Pancreas (tissue), 10 donors: ENCODE measurements around the gene LMF1. TPM values are rescaled to one million over a fixed set of nuclear protein-coding genes. Genes with fewer than 3 reads are reported as not detected.
"Not testable (repeated sequence)": the region's sequence is repeated elsewhere in the genome, so short reads cannot be mapped to it uniquely, and the experiment has no call there.

Source experiments
- ATAC-seq, 4 donors: fragments of 200-7000 bp; cut with Tn5 transposase; one replicate each; pipeline versions ENCODE4 v1.8.0 to v1.9.1; 2020; ENCODE audit warnings: mild to moderate bottlenecking in 4 of 4, moderate library complexity in 4 of 4
- DNase-seq, 6 donors: peaks; one replicate each; pipeline ENCODE4 v3.0.0-alpha.2; 2020
- FAIRE-seq: peaks from 2 replicates; lab custom pipeline; 2012; peaks lifted over from hg19 to GRCh38; lab: Jason Lieb, UNC
- H3K27ac ChIP-seq, 4 donors: fragments of 200-600 bp; sonication (generic); 1 replicate in 3 of 4; 2 replicates in 1 of 4; pipeline versions ENCODE4 v1.5.0 to v1.8.0; 2020
- H3K27me3 ChIP-seq, 4 donors: fragments of 200-600 bp; one replicate each; pipeline ENCODE4 v1.8.0; 2021
- H3K36me3 ChIP-seq, 3 donors: fragments of 200-600 bp; sonication (generic) in 1 of 3; one replicate each; pipeline versions ENCODE4 v1.5.0 to v1.8.0; 2020 to 2021
- H3K4me1 ChIP-seq, 3 donors: fragments of 200-600 bp; one replicate each; pipeline ENCODE4 v1.8.0; 2021
- H3K4me3 ChIP-seq, 4 donors: fragments of 200-600 bp; sonication (generic) in 2 of 4; one replicate each; pipeline versions ENCODE4 v1.5.0 to v1.8.0; 2020 to 2021
- H3K9me3 ChIP-seq, 4 donors: fragments of 200-600 bp; one replicate each; pipeline ENCODE4 v1.8.0; 2021
- WGBS, 2 donors: extraction: QIAGEN DNeasy Blood & Tissue Kit; methylation state at CpG; one replicate each; pipeline ENCODE4 v1.1.7; 2013; 5-methylcytosine and 5-hydroxymethylcytosine counted together
- intact Hi-C, 3 donors: fragments of 100-400 bp; cut with DNase I; formaldehyde crosslinking; loops; one replicate each; pipeline versions ENCODE4 v1.11.1 to v1.14.2; 2022
- polyA plus RNA-seq, 2 donors: library from polyadenylated mRNA; stranded (reverse); fragments of 200-250 nt; gene quantifications; one replicate each; pipeline ENCODE4 v1.2.3, GENCODE V29; 2013
- total RNA-seq, 6 donors: library from RNA; stranded (reverse); fragmentation: NEBNext Ultra II Directional in 4 of 6; extraction: Animal tissue kit (Norgen Biotek cat#: 25700) in 4 of 6; gene quantifications; one replicate each; pipeline versions ENCODE4 v1.2.1 to v1.2.4, GENCODE V29; 2021 to 2023
- TF ChIP-seq, protein P1 (sequence below), 4 donors: fragments of 200-600 bp; sonication (generic) in 3 of 4; IDR thresholded peaks; one replicate each; pipeline versions ENCODE4 v1.5.0 to v1.8.0; 2021; ENCODE audit warnings: antibody characterized with exemption in 4 of 4
- donor health status: healthy with polysubstance abuse.
- donor health status: DM: no; HTN: no; CAD: no; lungs with moderate emphysema.
- donor health status: DM: no; HTN: no; CAD: no.
- donor health status: control.
- donor health status: control.
- donor health status: Bipolar disorder and iron deficiency.
- donor health status: DM: yes; HTN: yes; CAD: no.
- donor health status: DM: no; HTN: no; CAD: no.
- donor health status: DM: no; HTN: no; CAD: no.
- donor health status: DM: yes; HTN: yes; CAD: no.

LMF1 gene
- total and polyA plus RNA-seq, 8 donors, result 9.3 to 64.6 (median 15.7) TPM

GRCh38 chr16:890716-891352, 80.0 kb downstream of the LMF1 start:
- Histone ChIP-seq H3K27me3 (no peaks in the 10 kb centered on the region), H3K4me1 (no peaks in the 10 kb centered on the region), H3K4me3 (no peak overlapping the region), H3K9me3 (no peaks in the 10 kb centered on the region), H3K36me3 (no peaks in the 10 kb centered on the region), H3K27ac (no peak overlapping the region)
- TF ChIP-seq, protein P1, sequence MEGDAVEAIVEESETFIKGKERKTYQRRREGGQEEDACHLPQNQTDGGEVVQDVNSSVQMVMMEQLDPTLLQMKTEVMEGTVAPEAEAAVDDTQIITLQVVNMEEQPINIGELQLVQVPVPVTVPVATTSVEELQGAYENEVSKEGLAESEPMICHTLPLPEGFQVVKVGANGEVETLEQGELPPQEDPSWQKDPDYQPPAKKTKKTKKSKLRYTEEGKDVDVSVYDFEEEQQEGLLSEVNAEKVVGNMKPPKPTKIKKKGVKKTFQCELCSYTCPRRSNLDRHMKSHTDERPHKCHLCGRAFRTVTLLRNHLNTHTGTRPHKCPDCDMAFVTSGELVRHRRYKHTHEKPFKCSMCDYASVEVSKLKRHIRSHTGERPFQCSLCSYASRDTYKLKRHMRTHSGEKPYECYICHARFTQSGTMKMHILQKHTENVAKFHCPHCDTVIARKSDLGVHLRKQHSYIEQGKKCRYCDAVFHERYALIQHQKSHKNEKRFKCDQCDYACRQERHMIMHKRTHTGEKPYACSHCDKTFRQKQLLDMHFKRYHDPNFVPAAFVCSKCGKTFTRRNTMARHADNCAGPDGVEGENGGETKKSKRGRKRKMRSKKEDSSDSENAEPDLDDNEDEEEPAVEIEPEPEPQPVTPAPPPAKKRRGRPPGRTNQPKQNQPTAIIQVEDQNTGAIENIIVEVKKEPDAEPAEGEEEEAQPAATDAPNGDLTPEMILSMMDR (IDR thresholded peaks at IDR 0.05), result no peak
- DNase-seq (peak in 2 of 6 donors; percentile 22 to 58), FAIRE-seq (no peak), ATAC-seq (no peak)
- 83 to 87% methylated on average over 19 to 20 of the region's 20 CpGs for WGBS, 2 donors
- intact Hi-C loops, result no loop called here

DNA sequence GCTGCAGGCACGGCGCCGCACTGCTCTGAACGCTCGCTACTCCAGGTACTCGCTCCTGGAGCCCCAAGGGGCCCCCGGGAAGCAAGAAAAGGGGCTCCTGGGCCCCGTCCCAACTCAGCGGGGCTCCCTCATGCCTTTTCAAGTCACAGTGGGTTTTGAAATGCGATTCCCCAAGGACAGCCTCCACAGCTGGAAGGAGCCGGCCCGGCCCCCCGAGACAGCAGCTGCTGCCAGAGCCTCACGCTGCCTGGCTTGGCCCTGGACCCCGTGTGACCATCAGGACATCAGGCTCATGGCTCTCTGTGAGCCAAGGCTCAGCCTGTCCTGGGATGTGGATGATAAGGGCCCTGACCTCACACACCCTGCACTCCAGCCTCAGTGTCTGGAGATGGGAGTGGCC, 80.6 kb downstream of the LMF1 start:
- intact Hi-C loops, result no loop called here
- TF ChIP-seq, protein P1 (IDR thresholded peaks at IDR 0.05), result no peak
- Histone ChIP-seq H3K27me3 (no peaks in the 10 kb centered on the region), H3K9me3 (no peaks in the 10 kb centered on the region), H3K4me3 (no peak overlapping the region), H3K36me3 (no peaks in the 10 kb centered on the region), H3K27ac (no peak overlapping the region), H3K4me1 (no peaks in the 10 kb centered on the region)
- FAIRE-seq, result no peak
- 83 to 89% methylated on average over 15 of the region's 15 CpGs for WGBS, 2 donors
- peak in 2 of 6 donors; percentile 6 to 46 for DNase-seq
- no peak for ATAC-seq

DNA sequence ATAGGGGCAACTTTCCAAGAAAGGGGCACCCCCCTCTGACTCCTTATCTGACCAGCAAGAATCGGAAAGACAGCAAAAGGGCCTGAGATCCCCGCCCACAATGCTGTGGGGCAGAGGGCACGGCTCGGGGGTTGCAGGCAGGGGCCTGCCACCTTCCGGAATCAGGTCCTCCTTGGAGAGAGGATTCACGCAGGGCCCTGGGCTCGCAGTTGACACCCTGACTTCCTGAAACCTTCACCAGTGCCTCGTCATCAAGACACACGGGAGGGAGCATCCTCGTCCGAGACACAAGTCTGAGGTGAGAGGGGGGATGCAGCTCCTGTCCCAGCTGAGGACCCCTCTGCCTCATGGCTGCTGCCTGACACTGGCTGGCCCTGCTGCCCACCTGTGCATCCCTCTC, 81.2 kb downstream of the LMF1 start:
- Histone ChIP-seq H3K36me3 (peaks cover 0 to 4% (median 0%) of the 10 kb centered on the region in 3 donors), H3K9me3 (no peaks in the 10 kb centered on the region), H3K27me3 (no peaks in the 10 kb centered on the region), H3K4me3 (no peak overlapping the region), H3K4me1 (no peaks in the 10 kb centered on the region), H3K27ac (no peak overlapping the region)
- DNase-seq (peak in 3 of 6 donors; percentile 9 to 39 (median 31)), FAIRE-seq (no peak), ATAC-seq (no peak)
- TF ChIP-seq, protein P1 (IDR thresholded peaks at IDR 0.05), result no peak
- intact Hi-C loops, result no loop called here
- WGBS, 2 donors, result 82 to 94% methylated on average over 11 of the region's 11 CpGs

DNA sequence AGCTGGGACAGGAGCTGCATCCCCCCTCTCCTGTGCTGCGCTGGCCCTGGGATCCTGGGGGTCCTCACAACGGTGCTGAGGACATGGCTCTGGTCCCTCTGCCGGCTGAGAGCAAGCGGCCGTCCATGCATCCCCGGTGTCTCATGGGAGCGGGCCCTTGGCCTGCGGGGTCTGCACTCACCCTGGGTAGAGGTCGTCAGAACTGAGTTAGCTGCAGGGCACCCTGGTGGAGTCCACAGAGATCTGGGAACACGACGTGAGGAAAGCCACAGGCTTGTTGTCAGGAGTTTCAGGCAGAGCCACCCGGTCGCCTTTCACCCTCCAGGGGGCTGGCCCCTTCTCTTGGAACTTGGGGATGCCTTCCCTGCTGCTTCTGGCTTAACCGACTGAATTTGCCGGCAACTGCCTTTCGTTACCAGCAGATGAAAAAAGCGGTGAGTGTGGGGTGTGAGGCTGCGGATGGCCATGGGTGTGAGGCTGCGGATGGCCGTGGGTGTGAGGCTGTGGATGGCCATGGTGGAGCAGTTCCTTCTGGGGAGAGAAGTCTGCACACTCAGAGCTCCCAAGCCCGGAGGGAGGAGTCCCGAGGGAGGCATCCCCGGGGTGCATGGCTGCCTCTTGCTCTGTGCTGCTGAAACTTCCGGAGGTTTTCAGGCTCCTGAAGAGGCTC, 81.7 kb downstream of the LMF1 start:
- TF ChIP-seq, protein P1 (IDR thresholded peaks at IDR 0.05), result no peak
- WGBS, 2 donors, result 89 to 90% methylated on average over 24 of the region's 24 CpGs
- intact Hi-C loops, result no loop called here
- no peak for ATAC-seq
- FAIRE-seq, result no peak
- peak in 3 of 6 donors; percentile 16 to 59 (median 47) for DNase-seq
- Histone ChIP-seq H3K9me3 (no peaks in the 10 kb centered on the region), H3K36me3 (peaks cover 0 to 8% (median 0%) of the 10 kb centered on the region in 3 donors), H3K4me1 (no peaks in the 10 kb centered on the region), H3K27me3 (no peaks in the 10 kb centered on the region), H3K4me3 (no peak overlapping the region), H3K27ac (no peak overlapping the region)

DNA sequence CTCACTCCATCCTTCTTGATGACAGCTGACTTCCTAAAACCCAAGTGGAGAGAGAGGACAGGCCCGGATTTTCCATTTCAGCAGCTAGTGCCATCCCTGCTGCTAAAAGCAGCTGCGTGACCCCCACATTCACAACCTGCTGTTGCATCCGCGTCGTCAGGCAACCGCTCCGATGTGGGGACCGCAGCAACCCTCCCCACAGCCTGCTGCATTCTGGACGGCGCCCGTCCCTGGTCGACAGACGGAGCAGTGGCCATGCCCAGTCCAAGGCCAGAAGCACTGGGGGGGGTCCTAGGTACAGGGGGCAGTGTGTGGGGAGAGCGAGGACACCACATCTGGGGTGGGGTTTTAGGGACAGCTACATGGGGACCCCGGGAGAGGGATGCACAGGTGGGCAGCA, 82.3 kb downstream of the LMF1 start:
- ATAC-seq, H3K9me3 ChIP-seq, H3K27ac ChIP-seq, H3K4me3 ChIP-seq, H3K4me1 ChIP-seq, H3K36me3 ChIP-seq, H3K27me3 ChIP-seq, FAIRE-seq, intact Hi-C loops: not testable (repeated sequence)
- WGBS, 2 donors, result 94 to 96% methylated on average over 13 to 15 of the region's 15 CpGs
- DNase-seq, result peak in 1 of 6 donors; percentile 40
